ENCODE data around the gene FOXS1. TPM values are rescaled to one million over a fixed set of nuclear protein-coding genes. Genes with fewer than 3 reads are reported as not detected.

FOXS1 gene
- total RNA-seq, 1 donor from 2014 or later: not detected

GRCh38 chr20:31806564-31807355, 38.6 kb downstream of the FOXS1 start:
- no peaks in the 10 kb centered on the region for H3K36me3 Mint-ChIP-seq (ENCODE audit: unreplicated experiment)
- no peaks in the 10 kb centered on the region for H3K27me3 Mint-ChIP-seq (ENCODE audit: unreplicated experiment)
- H3K4me1 Mint-ChIP-seq (ENCODE audit: low read depth, unreplicated experiment): no peaks in the 10 kb centered on the region
- no peak overlapping the region for H3K27ac Mint-ChIP-seq (ENCODE audit: unreplicated experiment)
- TF ChIP-seq CTCF (IDR thresholded peaks at IDR 0.05; ENCODE audit: partially characterized antibody, unreplicated experiment): no peak
- no peak for DNase-seq
- no peaks in the 10 kb centered on the region for H3K9me3 Mint-ChIP-seq (ENCODE audit: unreplicated experiment)
- no peak overlapping the region for H3K4me3 Mint-ChIP-seq (ENCODE audit: unreplicated experiment)

- TF ChIP-seq CTCF (IDR thresholded peaks at IDR 0.05; ENCODE audit: partially characterized antibody, unreplicated experiment): no peak
- Mint-ChIP-seq H3K27ac (ENCODE audit: unreplicated experiment) (no peak overlapping the region), H3K4me3 (ENCODE audit: unreplicated experiment) (no peak overlapping the region), H3K36me3 (ENCODE audit: unreplicated experiment) (no peaks in the 10 kb centered on the region), H3K27me3 (ENCODE audit: unreplicated experiment) (no peaks in the 10 kb centered on the region), H3K9me3 (ENCODE audit: unreplicated experiment) (no peaks in the 10 kb centered on the region), H3K4me1 (ENCODE audit: low read depth, unreplicated experiment) (no peaks in the 10 kb centered on the region)
- DNase-seq: no peak
Measured at GRCh38 chr20:31803552-31804291, 41.7 kb downstream of the FOXS1 start.

GRCh38 chr20:31801508-31801907, 43.9 kb downstream of the FOXS1 start:
- no peaks in the 10 kb centered on the region for H3K36me3 Mint-ChIP-seq (ENCODE audit: unreplicated experiment)
- H3K27ac Mint-ChIP-seq (ENCODE audit: unreplicated experiment): no peak overlapping the region
- no peaks in the 10 kb centered on the region for H3K27me3 Mint-ChIP-seq (ENCODE audit: unreplicated experiment)
- TF ChIP-seq CTCF (IDR thresholded peaks at IDR 0.05; ENCODE audit: partially characterized antibody, unreplicated experiment): no peak
- no peak overlapping the region for H3K4me3 Mint-ChIP-seq (ENCODE audit: unreplicated experiment)
- H3K4me1 Mint-ChIP-seq (ENCODE audit: low read depth, unreplicated experiment): no peaks in the 10 kb centered on the region
- no peaks in the 10 kb centered on the region for H3K9me3 Mint-ChIP-seq (ENCODE audit: unreplicated experiment)
- DNase-seq: no peak

- TF ChIP-seq CTCF (IDR thresholded peaks at IDR 0.05; ENCODE audit: partially characterized antibody, unreplicated experiment): no peak
- Mint-ChIP-seq H3K36me3 (ENCODE audit: unreplicated experiment) (peaks cover 3% of the 10 kb centered on the region), H3K27me3 (ENCODE audit: unreplicated experiment) (no peaks in the 10 kb centered on the region), H3K9me3 (ENCODE audit: unreplicated experiment) (no peaks in the 10 kb centered on the region), H3K27ac (ENCODE audit: unreplicated experiment) (no peak overlapping the region), H3K4me1 (ENCODE audit: low read depth, unreplicated experiment) (no peaks in the 10 kb centered on the region), H3K4me3 (ENCODE audit: unreplicated experiment) (no peak overlapping the region)
- DNase-seq: no peak
Measured at GRCh38 chr20:31797364-31797763, 48.0 kb downstream of the FOXS1 start.

Other genes with a start within 250 kb of the FOXS1 start
- gene ID1, start 240.3 kb downstream of the FOXS1 start, total RNA-seq (ENCODE audit: unreplicated experiment): 92.0 TPM
- gene COX4I2, start 207.7 kb downstream of the FOXS1 start, total RNA-seq (ENCODE audit: unreplicated experiment): not detected
- 136 TPM for gene BCL2L1, start 122.7 kb downstream of the FOXS1 start, total RNA-seq (ENCODE audit: unreplicated experiment)
- 44.7 TPM for gene TPX2, start 106.3 kb downstream of the FOXS1 start, total RNA-seq (ENCODE audit: unreplicated experiment)
- 0.69 TPM for gene MYLK2, start 26.2 kb downstream of the FOXS1 start, total RNA-seq (ENCODE audit: unreplicated experiment)
- 19.3 TPM for gene DUSP15, start 24.9 kb upstream of the FOXS1 start, total RNA-seq (ENCODE audit: unreplicated experiment)
- 1.5 TPM for gene TTLL9, start 25.0 kb upstream of the FOXS1 start, total RNA-seq (ENCODE audit: unreplicated experiment)
- gene PDRG1, start 106.4 kb upstream of the FOXS1 start, total RNA-seq (ENCODE audit: unreplicated experiment): 69.5 TPM
- gene XKR7, start 122.5 kb upstream of the FOXS1 start, total RNA-seq (ENCODE audit: unreplicated experiment): 284 TPM
- gene CCM2L, start 164.8 kb upstream of the FOXS1 start, total RNA-seq (ENCODE audit: unreplicated experiment): 6.3 TPM
- gene HCK, start 206.6 kb upstream of the FOXS1 start, total RNA-seq (ENCODE audit: unreplicated experiment): 0.78 TPM